Ovary (tissue), 3 donors: ENCODE measurements around the gene INO80C.

ENCODE experiments used
- POLR2A ChIP-seq: fragments of 450-650 bp; IDR thresholded peaks from one replicate; pipeline ENCODE4 v1.6.1; 2017; ENCODE audit warnings: antibody characterized with exemption, mild to moderate bottlenecking, moderate library complexity
- TF ChIP-seq, protein P1 (sequence below), 3 donors: fragments of 450-650 bp in 2 of 3; fragments of 200-600 bp in 1 of 3; IDR thresholded peaks; one replicate each; pipeline versions ENCODE4 v1.5.1 to v1.8.0; 2016 to 2022; ENCODE audit warnings: antibody characterized with exemption in 3 of 3, mild to moderate bottlenecking in 1 of 3
- donor health status: DM: no; HTN: no; CAD: no.

DNA sequence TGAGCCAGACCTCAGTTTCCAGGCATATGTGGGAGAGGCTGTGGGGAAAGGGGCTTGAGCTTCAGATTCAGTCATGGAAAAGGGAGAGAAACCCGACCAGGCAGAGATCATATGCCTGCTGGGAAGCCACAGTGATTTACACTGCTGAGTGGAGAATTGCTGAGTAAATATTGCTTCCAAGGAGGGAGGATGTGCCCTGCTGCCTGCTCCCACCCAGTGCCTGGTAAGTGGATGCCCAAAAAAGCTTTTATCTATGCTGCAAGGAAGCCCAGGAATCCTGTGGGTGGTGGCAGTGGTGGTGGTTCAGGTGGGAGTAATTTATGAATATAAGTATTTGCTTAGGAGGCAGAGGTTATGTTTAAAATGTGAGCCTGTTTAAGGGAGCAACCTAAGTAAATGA lies 39.5 kb downstream of the INO80C start:
- TF ChIP-seq, protein P1, sequence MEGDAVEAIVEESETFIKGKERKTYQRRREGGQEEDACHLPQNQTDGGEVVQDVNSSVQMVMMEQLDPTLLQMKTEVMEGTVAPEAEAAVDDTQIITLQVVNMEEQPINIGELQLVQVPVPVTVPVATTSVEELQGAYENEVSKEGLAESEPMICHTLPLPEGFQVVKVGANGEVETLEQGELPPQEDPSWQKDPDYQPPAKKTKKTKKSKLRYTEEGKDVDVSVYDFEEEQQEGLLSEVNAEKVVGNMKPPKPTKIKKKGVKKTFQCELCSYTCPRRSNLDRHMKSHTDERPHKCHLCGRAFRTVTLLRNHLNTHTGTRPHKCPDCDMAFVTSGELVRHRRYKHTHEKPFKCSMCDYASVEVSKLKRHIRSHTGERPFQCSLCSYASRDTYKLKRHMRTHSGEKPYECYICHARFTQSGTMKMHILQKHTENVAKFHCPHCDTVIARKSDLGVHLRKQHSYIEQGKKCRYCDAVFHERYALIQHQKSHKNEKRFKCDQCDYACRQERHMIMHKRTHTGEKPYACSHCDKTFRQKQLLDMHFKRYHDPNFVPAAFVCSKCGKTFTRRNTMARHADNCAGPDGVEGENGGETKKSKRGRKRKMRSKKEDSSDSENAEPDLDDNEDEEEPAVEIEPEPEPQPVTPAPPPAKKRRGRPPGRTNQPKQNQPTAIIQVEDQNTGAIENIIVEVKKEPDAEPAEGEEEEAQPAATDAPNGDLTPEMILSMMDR (IDR thresholded peaks at IDR 0.05), result no peak
- TF ChIP-seq POLR2A, result no peak
